Measurements from ENCODE around the gene TXLNG. TPM values are rescaled to one million over a fixed set of nuclear protein-coding genes. Genes with fewer than 3 reads are reported as not detected.

TXLNG gene
- total and polyA plus RNA-seq, 2 of the 4 experiments (the other 2 are of a cell fraction), result 7.0 to 9.7 TPM

DNA sequence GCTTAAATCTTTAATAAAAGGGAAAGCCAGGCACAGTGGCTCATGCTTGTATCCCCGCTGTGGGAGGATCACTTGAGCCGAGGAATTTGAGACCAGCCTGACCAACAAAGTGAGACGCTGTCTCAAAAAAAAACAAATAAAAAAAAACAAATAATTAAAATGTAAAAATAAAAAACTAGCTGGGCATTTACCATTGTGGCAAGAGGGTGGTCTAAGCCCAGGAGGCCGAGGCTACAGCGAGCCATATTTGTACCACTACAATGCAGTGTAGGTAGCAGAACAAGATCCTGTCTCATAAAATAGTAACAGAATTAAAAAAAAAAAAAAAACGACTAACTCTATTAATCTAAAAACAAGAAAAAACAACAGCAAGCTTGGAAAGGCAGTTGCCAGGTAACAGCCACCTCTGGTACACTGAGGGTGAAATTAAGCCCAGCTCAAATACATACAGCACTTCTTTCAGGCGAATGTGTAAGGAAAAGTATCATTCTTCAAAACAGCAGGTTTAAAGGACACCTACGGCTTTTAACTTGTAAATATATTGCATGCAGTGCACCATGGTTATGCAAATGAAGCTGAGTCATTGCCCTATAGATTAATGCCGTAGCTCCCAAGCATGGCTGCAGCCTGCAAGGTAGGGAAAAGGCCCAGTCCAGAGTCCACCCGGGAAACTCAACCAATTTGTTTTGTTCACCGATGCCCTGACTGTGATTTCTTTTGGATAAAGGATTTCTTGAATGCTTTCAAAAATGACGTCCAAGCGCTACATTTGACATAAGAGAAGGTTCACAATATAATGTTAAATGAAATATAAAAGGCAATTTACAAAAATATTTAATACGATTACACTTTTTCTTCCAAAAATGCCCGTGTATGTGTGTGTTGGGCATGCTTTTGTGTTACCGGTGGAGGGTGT lies 14.5 kb upstream of the TXLNG start:
- ChIA-PET POLR2A (ENCODE audit: unreplicated experiment) (no interaction called here), CTCF (no interaction called here)
- TF ChIP-seq POLR2A (IDR thresholded peaks at IDR 0.05; ENCODE audit: low read depth, low read length) (peak; percentile 99), BHLHE40 (IDR thresholded peaks at IDR 0.05; ENCODE audit: low read depth, low read length) (no peak)
- Histone ChIP-seq H3K18ac (ENCODE audit: low read depth, low read length) (peak overlapping the region; percentile 77; the same call in 1 of the 2 replicates), H3K79me1 (ENCODE audit: low read depth in 1 of 2, low read length in 2 of 2) (no peaks in the 10 kb centered on the region), H2BK120ac (ENCODE audit: low read depth, low read length) (peak overlapping the region; percentile 79), H3K9ac (ENCODE audit: low read depth, low read length) (no peak overlapping the region), H3K14ac (replicated peaks; ENCODE audit: low read depth, low read length) (0 out of 2 replicates have a peak overlapping the region, but pooled peaks have one; percentile 54), H4K91ac (ENCODE audit: insufficient read depth, low read depth, low read length) (peak overlapping the region; percentile 43; the same call in 1 of the 2 replicates), H2AK5ac (ENCODE audit: low read depth, low read length) (no peak overlapping the region), H3K4me1 (ENCODE audit: control insufficient read depth, insufficient read depth, low read length) (no peaks in the 10 kb centered on the region), H3K9me3 (ENCODE audit: control insufficient read depth, insufficient read depth, low read length) (no peaks in the 10 kb centered on the region), H4K8ac (ENCODE audit: low read depth in 2 of 2, low read length in 2 of 2) (peak overlapping the region; percentile 39 to 56; a peak in 1 of 4 replicates), H3K23ac (ENCODE audit: low read depth, low read length) (no peak overlapping the region), H3K4me2 (ENCODE audit: low read depth, low read length) (no peak overlapping the region; the same call in 1 of the 2 replicates), H2BK5ac (ENCODE audit: low read depth, low read length, poor library complexity, severe bottlenecking) (peak overlapping the region; percentile 52), H2BK20ac (ENCODE audit: low read depth, low read length) (0 out of 2 replicates have a peak overlapping the region, but pooled peaks have one; percentile 54), H3K36me3 (ENCODE audit: control insufficient read depth, insufficient read depth, low read length) (no peaks in the 10 kb centered on the region), H2AFZ (replicated peaks; ENCODE audit: low read length, poor library complexity) (no peak overlapping the region), H3K4ac (ENCODE audit: low read depth, low read length) (0 out of 2 replicates have a peak overlapping the region, but pooled peaks have one; percentile 33), H3K56ac (ENCODE audit: extremely low read depth, insufficient read depth, low read length) (no peak overlapping the region; the same call in 1 of the 2 replicates), H3K27ac (ENCODE audit: insufficient read depth, low read length) (no peak overlapping the region), H2AK9ac (replicated peaks; ENCODE audit: low read depth, low read length, poor library complexity) (no peak overlapping the region), H3K4me3 (ENCODE audit: insufficient read depth, low read depth, low read length) (no peak overlapping the region), H4K5ac (ENCODE audit: low read depth, low read length) (peak overlapping the region; percentile 35; the same call in 1 of the 2 replicates), H3K27me3 (ENCODE audit: control insufficient read depth, insufficient read depth, low read length) (no peaks in the 10 kb centered on the region; the same call in 1 of the 2 replicates), H2BK15ac (ENCODE audit: low read depth, low read length) (no peak overlapping the region), H3K9me1 (ENCODE audit: insufficient read depth, low read length) (no peaks in the 10 kb centered on the region), H4K20me1 (ENCODE audit: insufficient read depth, low read length) (no peaks in the 10 kb centered on the region)
- BruUV-seq (replicated peaks), result TSS peak; percentile 100
- dilution Hi-C loops (cut with HindIII; ENCODE audit: low sequenced_read_pairs, unreplicated experiment), result no loop called here
- WGBS, 2 experiments (ENCODE audit: extremely low coverage in 2 of 2, insufficient read length in 1 of 2), result 29% methylated on average over 1 of the region's 16 CpGs; no CpG with 5 or more reads in 1 of the 2 experiments
- ATAC-seq (ENCODE audit: low read depth) (peak; percentile 86), DNase-seq (peak; percentile 86)
- in situ Hi-C loops (cut with MboI; ENCODE audit: low sequenced_read_pairs), result no loop called here
- intact Hi-C loops (cut with micrococcal nuclease), result loop anchor here (1.0 kb wide), 1 partner anchor 9 kb away; no protein-coding TSS in a partner anchor

Measured in IMR-90 (cell line).